Lower leg skin (tissue), 4 donors: ENCODE results near the gene DIO2. TPM values are rescaled to one million over a fixed set of nuclear protein-coding genes. Genes with fewer than 3 reads are reported as not detected.

ENCODE experiments used
- DNase-seq, 2 donors: peaks; one replicate each; pipeline ENCODE4 v3.0.0-alpha.2; 2019; ENCODE audit warnings: low spot score in 2 of 2
- H3K4me3 ChIP-seq: fragments of 200-600 bp; sonication (generic); 2 replicates; pipeline ENCODE4 v1.5.1; 2017; ENCODE audit warnings: mild to moderate bottlenecking, low read depth; ENCODE audit not compliant: poor library complexity, severe bottlenecking
- POLR2A ChIP-seq, 2 donors: fragments of 450-650 bp; IDR thresholded peaks; one replicate each; pipeline ENCODE4 v1.6.1; 2016 to 2017; ENCODE audit warnings: antibody characterized with exemption in 2 of 2, mild to moderate bottlenecking in 1 of 2, moderate library complexity in 1 of 2
- WGBS, 2 donors: methylation state at CpG; one replicate each; pipeline ENCODE4 v1.1.5; 2018; 5-methylcytosine and 5-hydroxymethylcytosine counted together
- intact Hi-C: fragments of 100-400 bp; cut with DNase I; formaldehyde crosslinking; loops from one replicate; pipeline ENCODE4 v1.15.0; 2023; ENCODE audit warnings: low total_unique reads
- total RNA-seq, 4 donors: library from RNA; depleted of rRNA; stranded (reverse); fragments of >200 nt; gene quantifications; one replicate each; pipeline ENCODE4 v1.1.0, GENCODE V29; 2016
- TF ChIP-seq, protein P1 (sequence below), 3 donors: fragments of 450-650 bp; IDR thresholded peaks; one replicate each; pipeline ENCODE4 v1.5.1; 2016; ENCODE audit warnings: antibody characterized with exemption in 3 of 3, mild to moderate bottlenecking in 3 of 3, moderate library complexity in 2 of 3

The DIO2 gene
- total RNA-seq, 4 donors from 2014 or later: 2.8 to 16.5 (median 10.4) TPM

DNA sequence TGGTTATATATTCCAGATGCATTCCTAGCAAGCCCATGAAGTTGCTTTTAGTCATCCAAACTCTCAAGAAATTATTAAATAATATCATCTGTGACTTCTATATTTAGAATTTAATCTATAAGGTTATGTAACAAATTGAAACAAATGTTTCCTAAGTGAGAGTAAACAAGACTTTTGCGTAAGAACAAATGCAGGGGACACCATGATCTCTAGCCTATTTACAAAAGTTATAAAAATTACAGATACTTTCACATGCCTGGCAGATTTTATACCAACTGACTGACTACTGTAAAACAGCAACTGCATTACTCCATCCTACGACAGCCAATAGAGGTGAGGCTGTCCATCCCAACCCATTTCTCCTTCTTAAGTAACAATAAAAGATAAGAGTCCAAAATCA lies 20.4 kb upstream of the DIO2 start:
- TF ChIP-seq POLR2A (IDR thresholded peaks at IDR 0.05): no peak
- TF ChIP-seq, protein P1, sequence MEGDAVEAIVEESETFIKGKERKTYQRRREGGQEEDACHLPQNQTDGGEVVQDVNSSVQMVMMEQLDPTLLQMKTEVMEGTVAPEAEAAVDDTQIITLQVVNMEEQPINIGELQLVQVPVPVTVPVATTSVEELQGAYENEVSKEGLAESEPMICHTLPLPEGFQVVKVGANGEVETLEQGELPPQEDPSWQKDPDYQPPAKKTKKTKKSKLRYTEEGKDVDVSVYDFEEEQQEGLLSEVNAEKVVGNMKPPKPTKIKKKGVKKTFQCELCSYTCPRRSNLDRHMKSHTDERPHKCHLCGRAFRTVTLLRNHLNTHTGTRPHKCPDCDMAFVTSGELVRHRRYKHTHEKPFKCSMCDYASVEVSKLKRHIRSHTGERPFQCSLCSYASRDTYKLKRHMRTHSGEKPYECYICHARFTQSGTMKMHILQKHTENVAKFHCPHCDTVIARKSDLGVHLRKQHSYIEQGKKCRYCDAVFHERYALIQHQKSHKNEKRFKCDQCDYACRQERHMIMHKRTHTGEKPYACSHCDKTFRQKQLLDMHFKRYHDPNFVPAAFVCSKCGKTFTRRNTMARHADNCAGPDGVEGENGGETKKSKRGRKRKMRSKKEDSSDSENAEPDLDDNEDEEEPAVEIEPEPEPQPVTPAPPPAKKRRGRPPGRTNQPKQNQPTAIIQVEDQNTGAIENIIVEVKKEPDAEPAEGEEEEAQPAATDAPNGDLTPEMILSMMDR (IDR thresholded peaks at IDR 0.05): no peak
- DNase-seq: no peak
- intact Hi-C loops: no loop called here
- WGBS, 2 donors: 88 to 90% methylated on average over 2 of the region's 2 CpGs
- H3K4me3 ChIP-seq: no peak overlapping the region

DNA sequence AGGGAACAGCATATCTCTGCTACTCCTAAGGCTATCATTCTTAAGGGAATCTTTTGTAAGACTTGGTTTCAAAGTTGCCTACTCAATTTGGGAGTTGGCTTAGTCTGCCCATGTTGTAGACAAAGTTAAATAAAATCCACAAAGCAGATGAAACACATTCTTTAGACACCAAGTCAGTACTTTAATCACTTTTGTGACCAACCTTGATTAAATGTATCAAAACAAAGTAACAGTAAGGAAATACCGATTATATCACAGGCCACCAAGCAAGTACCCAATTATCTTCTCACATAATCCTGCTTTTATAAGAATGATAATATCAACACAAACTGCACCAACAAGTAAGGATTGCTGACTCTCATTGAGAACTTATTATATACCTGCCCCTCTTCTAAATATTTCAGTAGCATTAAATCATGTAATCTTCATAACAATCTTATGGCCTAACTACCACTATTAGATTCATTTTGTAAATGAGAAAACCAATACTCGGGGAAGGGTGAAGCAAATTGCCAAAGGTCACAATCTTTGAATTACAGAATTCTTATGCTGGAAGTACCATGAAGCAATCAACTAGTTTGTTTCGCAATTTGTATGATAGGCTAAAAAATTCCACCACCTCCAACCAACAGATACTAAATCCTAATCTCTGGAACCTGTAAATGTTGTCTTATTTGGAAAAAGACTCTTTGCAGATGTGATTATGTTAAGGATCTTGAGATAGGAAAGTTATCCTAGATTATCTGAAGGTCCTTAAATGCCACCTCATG lies 12.6 kb upstream of the DIO2 start:
- no peak overlapping the region for H3K4me3 ChIP-seq
- 81 to 82% methylated on average over 3 of the region's 3 CpGs for WGBS, 2 donors
- no peak for DNase-seq
- intact Hi-C loops: no loop called here
- TF ChIP-seq POLR2A (IDR thresholded peaks at IDR 0.05): no peak
- TF ChIP-seq, protein P1 (IDR thresholded peaks at IDR 0.05): no peak

DNA sequence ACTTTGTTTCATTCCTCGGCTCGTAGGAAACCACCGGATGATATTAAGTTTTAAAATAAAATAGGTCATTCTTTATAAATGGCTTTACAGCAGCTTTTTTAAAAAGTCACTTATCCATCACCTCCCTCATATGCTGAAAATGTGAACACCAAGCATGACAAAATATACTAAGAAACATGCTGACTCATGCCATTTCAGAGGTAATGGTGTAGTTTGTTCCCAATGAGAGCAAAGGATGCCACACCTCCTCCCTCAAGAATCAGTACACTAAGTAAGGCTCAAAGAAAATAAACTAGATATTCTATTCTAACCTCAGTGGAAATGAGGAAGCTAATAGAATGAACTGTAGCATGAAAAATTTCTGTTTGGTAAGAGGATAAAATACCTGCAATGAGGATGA lies 5.5 kb upstream of the DIO2 start:
- WGBS, 2 donors: 90% methylated on average over 3 of the region's 3 CpGs
- H3K4me3 ChIP-seq: no peak overlapping the region
- TF ChIP-seq, protein P1 (IDR thresholded peaks at IDR 0.05): no peak
- no peak for TF ChIP-seq POLR2A (IDR thresholded peaks at IDR 0.05)
- intact Hi-C loops: no loop called here
- no peak for DNase-seq

DNA sequence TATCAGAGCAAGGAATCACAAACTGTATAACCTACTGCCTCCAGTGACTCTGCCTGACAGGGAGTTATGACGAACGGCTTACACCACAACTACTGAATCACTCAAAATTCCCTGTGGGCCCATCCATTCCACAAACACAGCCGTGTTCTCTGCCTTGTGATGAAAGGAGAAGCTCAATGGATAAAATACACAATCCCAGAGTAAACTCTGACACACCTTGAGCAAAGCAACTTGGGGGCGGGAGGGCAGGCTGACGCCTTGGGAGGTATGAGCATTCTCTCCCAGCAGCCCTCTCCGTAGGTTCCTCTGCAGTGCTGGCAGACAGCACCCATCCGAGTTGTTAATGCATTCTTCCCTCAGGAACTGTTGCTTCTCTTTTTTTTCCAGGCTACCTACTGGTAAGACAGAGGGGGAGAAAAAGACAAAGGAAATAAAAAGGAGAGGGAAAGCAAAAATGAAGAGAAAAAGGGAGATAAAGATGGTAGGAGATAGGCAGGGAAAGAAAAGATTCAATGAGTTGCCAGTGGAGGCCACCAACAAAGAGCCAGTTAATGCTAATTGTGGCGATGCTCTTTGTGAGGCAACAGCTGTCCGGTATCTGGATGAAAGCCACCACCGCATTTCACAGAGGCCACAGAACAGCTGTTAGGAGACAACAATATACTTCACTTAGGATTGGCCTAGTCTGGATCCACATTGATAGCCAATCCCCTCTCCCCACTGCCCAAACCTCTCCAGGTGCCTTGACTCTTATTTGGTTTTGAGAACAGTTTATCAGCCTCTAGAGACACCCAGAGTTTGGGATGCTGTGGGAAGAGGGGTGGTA lies 4.7 kb upstream of the DIO2 start:
- intact Hi-C loops: no loop called here
- TF ChIP-seq, protein P1 (IDR thresholded peaks at IDR 0.05): no peak
- TF ChIP-seq POLR2A (IDR thresholded peaks at IDR 0.05): no peak
- no peak for DNase-seq
- WGBS, 2 donors: 59 to 69% methylated on average over 10 of the region's 10 CpGs
- H3K4me3 ChIP-seq: no peak overlapping the region

DNA sequence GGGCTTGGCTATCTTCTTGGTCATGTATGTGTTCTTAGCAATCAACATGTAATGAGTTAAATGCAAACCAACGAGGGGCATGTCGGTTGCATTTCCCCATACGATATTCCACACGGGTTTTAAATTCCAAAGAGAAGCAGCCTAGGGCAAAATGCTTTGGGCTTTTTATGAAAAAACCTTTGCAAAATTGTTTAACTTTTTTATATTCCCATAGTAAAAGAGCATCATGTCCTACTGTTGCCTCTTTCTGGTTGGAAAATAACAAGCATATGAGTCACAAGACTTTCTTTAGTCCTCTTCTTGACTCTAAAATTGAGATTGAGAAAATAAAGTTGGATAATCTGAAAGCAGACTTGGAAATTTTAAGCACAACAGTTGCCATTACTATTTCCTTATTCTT lies 3.8 kb upstream of the DIO2 start:
- no peak overlapping the region for H3K4me3 ChIP-seq
- intact Hi-C loops: no loop called here
- no peak for DNase-seq
- TF ChIP-seq POLR2A (IDR thresholded peaks at IDR 0.05): no peak
- TF ChIP-seq, protein P1 (IDR thresholded peaks at IDR 0.05): no peak
- 76 to 77% methylated on average over 4 of the region's 4 CpGs for WGBS, 2 donors
